ENCODE measurements around the gene PLA2G6.

PLA2G6 gene, protein sequence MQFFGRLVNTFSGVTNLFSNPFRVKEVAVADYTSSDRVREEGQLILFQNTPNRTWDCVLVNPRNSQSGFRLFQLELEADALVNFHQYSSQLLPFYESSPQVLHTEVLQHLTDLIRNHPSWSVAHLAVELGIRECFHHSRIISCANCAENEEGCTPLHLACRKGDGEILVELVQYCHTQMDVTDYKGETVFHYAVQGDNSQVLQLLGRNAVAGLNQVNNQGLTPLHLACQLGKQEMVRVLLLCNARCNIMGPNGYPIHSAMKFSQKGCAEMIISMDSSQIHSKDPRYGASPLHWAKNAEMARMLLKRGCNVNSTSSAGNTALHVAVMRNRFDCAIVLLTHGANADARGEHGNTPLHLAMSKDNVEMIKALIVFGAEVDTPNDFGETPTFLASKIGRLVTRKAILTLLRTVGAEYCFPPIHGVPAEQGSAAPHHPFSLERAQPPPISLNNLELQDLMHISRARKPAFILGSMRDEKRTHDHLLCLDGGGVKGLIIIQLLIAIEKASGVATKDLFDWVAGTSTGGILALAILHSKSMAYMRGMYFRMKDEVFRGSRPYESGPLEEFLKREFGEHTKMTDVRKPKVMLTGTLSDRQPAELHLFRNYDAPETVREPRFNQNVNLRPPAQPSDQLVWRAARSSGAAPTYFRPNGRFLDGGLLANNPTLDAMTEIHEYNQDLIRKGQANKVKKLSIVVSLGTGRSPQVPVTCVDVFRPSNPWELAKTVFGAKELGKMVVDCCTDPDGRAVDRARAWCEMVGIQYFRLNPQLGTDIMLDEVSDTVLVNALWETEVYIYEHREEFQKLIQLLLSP

DNA sequence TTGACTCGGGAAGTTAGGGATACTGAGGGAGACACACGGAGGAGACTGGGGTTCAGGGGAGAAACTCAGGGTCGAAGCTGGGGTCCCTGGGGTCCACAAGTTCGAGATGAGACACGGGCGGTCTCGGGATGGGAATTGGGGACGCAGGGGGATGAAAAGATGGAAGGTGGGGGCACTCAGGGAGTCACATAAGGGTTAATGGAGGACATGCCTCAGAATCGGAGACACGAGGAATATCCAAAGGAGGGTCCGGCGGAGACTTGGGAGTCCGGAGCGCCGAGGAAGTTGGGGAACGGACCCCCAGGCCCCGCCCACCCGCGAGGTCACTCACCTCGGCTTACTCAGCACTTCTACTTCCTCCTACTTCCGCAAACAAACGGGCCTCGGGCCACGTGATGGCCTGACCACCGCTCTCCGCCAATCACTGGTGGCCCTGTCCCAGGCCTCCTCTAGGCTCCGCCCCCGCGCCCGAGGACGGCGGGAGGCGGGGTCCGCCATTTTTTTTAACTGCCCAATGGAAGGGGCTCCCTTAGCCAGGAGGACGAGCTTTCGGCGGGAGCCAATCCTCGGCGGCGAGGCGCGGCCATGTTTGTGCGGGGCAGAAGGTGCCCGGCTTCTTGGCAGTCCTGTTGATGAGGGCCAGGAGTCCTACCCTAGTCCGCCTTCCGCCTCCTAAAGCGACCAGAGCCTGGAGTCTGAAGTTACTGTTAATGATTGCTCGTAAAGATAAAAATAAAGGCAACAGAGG lies at the start of gene PLA2G6:
Gene PLA2G6, minus strand, starts transcription at position 378 of the 748 bp plus-strand sequence. CDS start 12,404 bp downstream, outside the sequence.
- peak; percentile 95 for DNase-seq

DNA sequence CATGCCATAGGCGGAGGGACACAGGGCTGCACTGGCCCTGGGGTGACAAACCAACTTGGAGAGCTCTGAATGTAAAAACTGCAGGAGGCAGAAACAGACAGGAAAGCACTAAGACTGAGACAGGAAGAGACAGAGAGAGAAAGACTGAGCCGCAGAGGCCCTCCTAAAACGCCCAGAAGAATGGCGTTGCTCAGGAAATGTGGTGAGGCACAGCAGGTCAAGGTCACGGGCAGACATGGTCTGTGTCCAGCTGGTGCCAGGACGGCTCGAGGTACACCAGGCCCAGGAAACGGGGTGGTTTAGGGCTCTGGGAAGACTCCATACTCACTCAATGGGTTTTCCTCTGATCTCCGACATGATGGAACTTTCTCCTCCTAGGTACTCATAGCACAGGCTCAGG lies 49.3 kb upstream of the PLA2G6 start:
- DNase-seq = no peak

DNA sequence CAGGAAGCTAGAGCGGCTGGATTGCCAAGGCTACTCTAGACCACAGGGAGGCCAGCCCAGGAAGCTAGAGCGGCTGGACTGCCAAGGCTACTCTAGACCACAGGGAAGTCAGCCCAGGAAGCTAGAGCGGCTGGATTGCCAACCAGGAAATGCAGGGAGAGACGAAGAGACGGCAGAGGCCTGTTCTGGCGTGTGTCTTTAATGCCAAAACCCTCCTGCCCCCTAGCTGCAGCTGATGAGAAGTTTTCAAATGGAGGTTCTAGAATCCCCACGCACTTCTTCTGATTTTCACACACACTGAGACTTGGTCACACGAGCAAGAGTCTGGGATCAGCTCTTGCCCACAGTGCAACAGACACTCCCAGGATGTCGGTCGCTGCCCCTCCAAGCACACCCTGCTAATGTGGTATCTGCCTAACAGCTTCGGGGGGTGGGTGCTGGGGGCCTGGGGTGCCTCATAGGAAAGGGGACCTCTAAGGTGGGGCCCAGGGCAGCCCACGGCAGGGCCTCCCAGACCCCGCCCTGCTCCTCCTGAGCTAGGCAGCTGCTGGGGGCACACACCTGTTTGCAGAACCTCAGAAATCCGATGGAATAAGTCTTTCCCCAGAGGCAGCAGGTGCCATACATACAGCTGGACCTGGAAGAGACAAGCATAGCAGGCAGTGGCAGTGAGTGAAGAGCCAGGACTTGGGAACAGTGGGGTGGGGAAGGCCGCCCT lies 48.6 kb upstream of the PLA2G6 start:
- DNase-seq = peak; percentile 1

GRCh38 chr22:38228873-38229740 lies 47.5 kb upstream of the PLA2G6 start:
- no peak for DNase-seq

- no peak for DNase-seq
Measured at GRCh38 chr22:38228326-38228872, 46.8 kb upstream of the PLA2G6 start.

DNA sequence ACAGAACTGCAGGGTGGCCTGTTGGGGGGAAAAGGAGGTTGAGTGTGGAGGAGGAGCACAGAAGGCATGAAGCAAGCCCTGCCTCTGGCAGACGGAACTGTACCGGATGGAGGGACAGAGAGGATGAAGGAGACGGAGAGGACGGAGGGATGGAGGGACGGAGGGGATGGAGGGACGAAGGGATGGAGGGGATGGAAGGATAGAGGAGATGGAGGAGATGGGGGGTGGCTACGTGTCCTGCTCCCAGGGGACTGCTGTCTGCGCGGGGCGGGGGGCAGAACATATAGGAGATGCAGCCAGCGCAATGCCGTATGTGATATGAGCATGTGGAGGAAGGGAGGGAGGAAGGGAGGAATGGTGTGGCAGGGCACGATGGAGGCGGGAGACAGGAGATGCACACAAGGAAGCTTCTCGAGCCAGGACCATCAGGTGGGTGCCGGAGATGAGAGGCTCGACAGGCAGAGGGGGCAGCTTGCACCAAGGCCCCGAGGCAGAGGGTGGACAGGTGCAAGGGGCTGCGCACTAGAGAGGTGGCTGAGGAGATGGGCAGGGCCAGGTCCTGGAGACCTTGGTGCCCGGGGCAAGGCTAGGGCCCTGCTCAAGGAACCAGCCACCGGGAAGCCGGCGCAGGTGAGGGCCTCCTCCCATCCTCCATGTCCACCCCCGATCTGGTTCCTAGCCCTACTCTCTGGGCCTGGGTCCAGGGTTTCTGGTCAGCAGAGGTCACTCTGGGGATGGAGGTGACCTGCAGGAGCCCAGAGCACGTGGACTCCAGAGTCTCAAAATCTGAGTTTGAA lies 45.4 kb upstream of the PLA2G6 start:
- DNase-seq = no peak

DNA sequence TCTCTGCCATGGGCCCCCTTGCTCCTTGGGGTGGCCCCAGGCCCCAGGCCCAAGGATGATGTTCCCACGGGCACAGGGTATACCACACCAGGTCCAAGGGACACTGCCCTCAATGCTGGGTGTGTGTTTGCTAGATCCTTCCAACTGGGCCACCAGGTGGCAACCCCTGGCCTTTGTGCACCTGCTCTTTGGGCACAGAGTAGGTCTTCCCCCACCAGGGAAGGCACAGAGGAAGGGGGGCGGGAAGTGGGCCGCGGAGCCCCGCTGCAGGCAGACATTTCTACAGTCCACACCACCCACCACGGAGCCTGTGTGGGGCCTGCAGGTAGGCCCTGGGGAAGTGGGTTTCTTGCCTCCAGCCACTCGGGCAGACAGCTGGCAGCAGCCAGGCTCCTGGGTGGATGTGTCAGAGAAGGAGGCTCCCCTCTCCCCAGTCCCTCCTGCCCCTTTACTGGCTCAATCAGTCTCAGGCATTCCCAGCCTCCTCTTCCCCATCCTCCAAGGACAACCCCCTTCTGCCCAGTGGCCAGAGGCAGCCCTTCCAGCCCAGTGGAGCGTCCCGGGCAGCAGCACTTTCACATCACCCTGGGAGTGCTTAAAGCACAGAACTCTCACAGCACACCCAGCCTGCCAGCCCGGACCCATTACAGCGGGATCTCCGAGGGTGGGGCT lies 41.8 kb upstream of the PLA2G6 start:
- no peak for DNase-seq

DNA sequence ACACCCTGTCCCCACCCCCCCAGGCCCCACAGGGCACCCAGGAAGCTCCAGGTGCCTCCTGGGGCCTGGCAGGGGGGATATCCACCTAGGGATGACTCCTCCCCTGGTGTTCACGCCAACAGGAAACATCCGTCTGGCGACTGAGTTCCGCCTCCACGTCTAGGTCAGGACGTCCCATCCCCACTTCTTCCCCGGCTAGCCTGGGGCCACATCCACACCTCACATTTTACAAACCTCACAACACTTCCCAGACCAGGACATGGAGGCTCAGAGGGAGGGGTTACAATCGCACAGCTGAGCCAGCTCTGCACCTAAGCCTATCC lies 41.1 kb upstream of the PLA2G6 start:
- DNase-seq = no peak

DNA sequence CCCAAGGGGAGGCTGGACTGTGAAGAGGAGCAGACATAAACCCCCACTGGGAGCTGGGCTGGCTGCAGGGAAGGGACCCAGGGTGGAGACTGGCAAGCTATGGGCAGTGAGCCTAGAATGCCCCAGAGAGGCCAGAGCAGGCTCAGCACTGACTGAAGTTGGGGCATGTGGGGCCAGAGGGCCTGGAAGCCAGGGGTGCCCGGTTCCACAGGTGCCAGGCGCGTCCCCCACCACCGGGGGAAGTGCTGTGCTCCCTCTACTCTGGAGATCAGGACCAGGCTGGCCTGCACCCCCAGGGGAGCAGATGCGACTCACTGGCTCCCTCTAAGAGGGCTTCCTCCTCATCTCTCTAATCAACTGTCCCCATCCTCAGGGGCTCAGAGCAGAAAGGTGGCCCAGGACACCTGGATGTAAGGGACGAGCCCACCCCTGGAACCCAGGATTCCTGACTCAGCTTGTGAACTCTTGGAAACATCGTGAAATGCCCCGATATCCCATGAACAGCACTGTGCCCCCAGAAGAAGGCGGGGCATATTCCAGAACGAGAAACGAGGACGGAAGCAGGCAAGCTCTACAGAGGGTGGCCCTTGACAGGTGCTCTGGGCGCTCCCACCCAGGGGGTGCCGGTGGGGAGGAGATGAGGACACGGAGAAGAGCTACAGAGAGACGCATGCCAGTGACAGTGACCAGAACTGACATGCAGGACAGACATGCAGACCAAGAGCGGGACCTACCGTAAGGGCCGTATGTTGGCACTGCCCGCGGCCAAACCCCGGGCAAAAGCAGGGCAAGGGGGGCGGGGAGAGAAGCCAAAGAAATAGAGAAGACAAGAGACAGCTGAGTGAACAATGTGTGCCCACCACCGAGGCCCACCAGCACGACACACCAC lies 40.5 kb upstream of the PLA2G6 start:
- no peak for DNase-seq

GRCh38 chr22:38221407-38221806 lies 39.8 kb upstream of the PLA2G6 start:
- no peak for DNase-seq

- no peak for DNase-seq
Measured at GRCh38 chr22:38220653-38221386, 39.2 kb upstream of the PLA2G6 start.

- DNase-seq = no peak
Measured at GRCh38 chr22:38220163-38220562, 38.5 kb upstream of the PLA2G6 start.

DNA sequence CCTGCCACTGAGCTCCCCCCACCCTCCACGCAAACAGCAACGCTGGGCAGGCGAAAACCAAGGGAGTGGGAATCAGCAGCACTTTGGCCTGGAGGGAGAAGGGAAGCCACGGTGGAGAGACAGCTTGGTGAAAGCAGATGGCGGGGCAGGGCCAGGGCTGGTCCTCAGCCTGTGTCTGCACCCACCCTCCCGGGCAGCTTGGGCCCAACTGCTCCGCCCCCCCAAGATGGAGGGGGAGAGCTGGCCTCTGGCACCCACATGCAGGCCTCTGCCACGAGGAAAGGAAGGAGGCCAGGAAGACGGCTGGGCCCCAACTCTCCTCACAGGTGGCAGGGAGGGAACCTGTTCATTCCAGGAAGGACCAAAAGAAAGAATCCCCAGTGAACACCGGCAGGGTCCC lies 38.0 kb upstream of the PLA2G6 start:
- DNase-seq = no peak

DNA sequence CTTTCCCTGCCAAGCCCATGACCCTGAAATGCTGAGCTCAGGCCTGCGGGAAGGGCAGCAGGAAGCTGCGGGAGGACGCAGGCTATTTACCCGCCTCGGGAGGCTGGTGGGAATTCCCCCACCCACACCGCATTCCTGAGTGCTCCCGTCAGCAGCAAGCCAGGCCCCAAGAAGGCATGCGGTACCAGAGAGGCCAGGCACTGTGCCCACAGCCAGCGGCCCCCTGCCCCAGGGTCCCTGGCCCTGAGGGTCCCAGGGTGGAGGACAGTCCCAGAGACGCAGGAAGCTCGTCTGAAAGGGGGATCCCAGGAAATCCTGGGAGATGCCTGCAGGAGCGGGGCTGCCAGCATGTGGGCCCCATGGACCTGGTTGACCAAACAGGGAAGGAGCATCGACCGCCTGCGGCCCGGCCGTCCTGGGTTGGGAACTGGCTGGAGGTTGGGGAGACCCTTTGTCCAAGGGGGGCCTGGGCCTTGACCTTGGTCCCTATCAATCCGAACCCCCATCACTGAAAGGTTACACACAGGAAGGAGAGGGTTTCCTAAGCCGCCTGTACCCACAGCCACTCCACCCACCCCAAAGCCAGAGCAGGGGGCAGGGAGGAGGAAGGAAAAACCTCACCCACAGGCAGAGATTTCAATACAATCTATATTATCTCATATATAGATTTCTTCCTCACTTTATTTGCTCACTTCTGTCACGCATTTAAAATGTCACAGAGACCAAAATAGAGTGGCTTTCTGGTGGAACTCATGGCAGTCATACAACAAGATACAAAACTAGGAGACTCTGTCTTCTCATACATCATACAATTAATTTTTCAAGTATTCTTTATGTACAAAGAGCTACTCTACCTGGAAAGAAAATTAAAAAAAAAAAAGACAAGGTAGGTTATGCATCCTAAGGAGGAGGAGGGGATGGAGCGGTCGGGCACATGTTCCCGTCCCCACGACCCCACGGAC lies 37.3 kb upstream of the PLA2G6 start:
- no peak for DNase-seq

GRCh38 chr22:38215156-38216038 lies 33.8 kb upstream of the PLA2G6 start:
- no peak for DNase-seq

Data from NCI-H526 treated with DMSO at 0.1 percent for 48 hours (cell line).